ENCODE results near the gene EIF3I.

- TF ChIP-seq CTCF (IDR thresholded peaks at IDR 0.05) (no peak), ZFX (IDR thresholded peaks at IDR 0.05; ENCODE audit: borderline replicate concordance) (no peak)
Measured at GRCh38 chr1:32192220-32192948, 29.8 kb upstream of the EIF3I start.

Data from 22Rv1 (cell line).